Skeletal muscle satellite cell (primary cell): ENCODE measurements around the gene TTLL3.

Experiments used
- H3K27me3 ChIP-seq: 2 replicates; pipeline ENCODE4 v1.7.0; 2013; ENCODE audit warnings: low read length; ENCODE audit not compliant: control insufficient read depth, insufficient read depth
- H3K36me3 ChIP-seq: 2 replicates; pipeline ENCODE4 v1.7.0; 2013; ENCODE audit warnings: mild to moderate bottlenecking, control low read depth, low read length; ENCODE audit not compliant: insufficient read depth
- H3K4me1 ChIP-seq: 2 replicates; pipeline ENCODE4 v1.7.0; 2013; ENCODE audit warnings: low read length; ENCODE audit not compliant: control insufficient read depth, insufficient read depth
- H3K4me2 ChIP-seq: 2 replicates; pipeline ENCODE4 v1.7.0; 2013; ENCODE audit warnings: mild to moderate bottlenecking, low read length
- H3K4me3 ChIP-seq: 2 replicates; pipeline ENCODE4 v1.7.0; 2013; ENCODE audit warnings: low read length
- H3K9ac ChIP-seq: 2 replicates; pipeline ENCODE4 v1.7.0; 2013; ENCODE audit warnings: mild to moderate bottlenecking, low read depth, low read length, moderate library complexity
- H3K9me3 ChIP-seq: replicated peaks from 2 replicates; pipeline ENCODE4 v1.7.0; 2013; ENCODE audit warnings: mild to moderate bottlenecking, control low read depth, low read length

The TTLL3 gene

GRCh38 chr3:9883706-9884554 lies 73.9 kb downstream of the TTLL3 start:
- Histone ChIP-seq H3K4me1 (peaks cover 21% of the 10 kb centered on the region), H3K36me3 (no peaks in the 10 kb centered on the region), H3K9me3 (no peaks in the 10 kb centered on the region), H3K27me3 (no peaks in the 10 kb centered on the region), H3K4me3 (peak overlapping the region; percentile 20), H3K9ac (peak overlapping the region; percentile 68), H3K4me2 (peak overlapping the region; percentile 71)

- no peaks in the 10 kb centered on the region for H3K9me3 ChIP-seq
- H3K27me3 ChIP-seq, result no peaks in the 10 kb centered on the region
- peak overlapping the region; percentile 68 for H3K9ac ChIP-seq
- H3K4me1 ChIP-seq, result peaks cover 22% of the 10 kb centered on the region
- peak overlapping the region; percentile 71 for H3K4me2 ChIP-seq
- no peaks in the 10 kb centered on the region for H3K36me3 ChIP-seq
- H3K4me3 ChIP-seq, result peak overlapping the region; percentile 20
These were observed 74.6 kb downstream of the TTLL3 start for GRCh38 chr3:9884555-9885165.
